Mesothelial cell of epicardium (in vitro differentiated cells): ENCODE data around the gene CD38. TPM values are rescaled to one million over a fixed set of nuclear protein-coding genes. Genes with fewer than 3 reads are reported as not detected.

ENCODE experiments used
- DNase-seq, 2 experiments: peaks; one replicate each; pipeline ENCODE4 v3.0.0; 2021; ENCODE audit warnings: low spot score in 2 of 2; ENCODE audit not compliant: unreplicated experiment in 2 of 2
- H3K27ac Mint-ChIP-seq: 2 replicates; pipeline ENCODE4 v1.8.0; 2021; ENCODE audit warnings: mixed read lengths
- H3K27me3 Mint-ChIP-seq: 2 replicates; pipeline ENCODE4 v1.8.0; 2021; ENCODE audit warnings: low read depth, mixed read lengths
- H3K36me3 Mint-ChIP-seq: 2 replicates; pipeline ENCODE4 v1.8.0; 2021; ENCODE audit warnings: mixed read lengths
- H3K4me1 Mint-ChIP-seq: 2 replicates; pipeline ENCODE4 v1.8.0; 2021; ENCODE audit warnings: mixed read lengths
- H3K4me3 Mint-ChIP-seq: 2 replicates; pipeline ENCODE4 v1.8.0; 2021; ENCODE audit warnings: mild to moderate bottlenecking, moderate library complexity, mixed read lengths
- H3K9me3 Mint-ChIP-seq: 2 replicates; pipeline ENCODE4 v1.8.0; 2021; ENCODE audit warnings: mixed read lengths
- total RNA-seq: library from RNA; stranded (reverse); gene quantifications from 3 replicates; pipeline ENCODE4 v1.2.1, GENCODE V29; 2021
- TF ChIP-seq, protein P1 (sequence below): fragments of 200-600 bp; sonication (generic); IDR thresholded peaks from one replicate; pipeline ENCODE4 v1.5.0; 2021; ENCODE audit warnings: antibody characterized with exemption; ENCODE audit not compliant: unreplicated experiment

Gene CD38
- total RNA-seq, 1 donor from 2014 or later: 0.20 TPM

DNA sequence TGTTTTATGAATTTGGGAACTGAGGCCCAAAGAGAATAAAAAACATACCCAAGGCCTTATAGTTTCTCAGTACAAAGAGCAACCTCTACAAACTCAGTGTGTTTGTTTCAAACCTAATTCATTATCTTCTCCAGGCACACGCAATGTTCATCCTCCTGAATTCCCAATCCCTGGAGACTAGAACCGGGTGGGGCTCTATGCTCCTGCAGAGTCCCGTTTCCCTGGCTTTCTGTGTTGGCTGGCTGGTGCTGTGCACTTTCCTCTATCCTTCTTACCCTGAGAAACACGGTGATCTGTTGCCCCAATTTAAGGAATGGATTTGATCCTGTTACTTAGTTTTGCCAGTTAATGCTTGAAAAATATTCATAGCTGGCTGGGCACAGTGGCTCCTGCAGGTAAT lies 96.5 kb downstream of the CD38 start:
- peaks cover 21% of the 10 kb centered on the region for H3K9me3 Mint-ChIP-seq
- H3K27me3 Mint-ChIP-seq: no peaks in the 10 kb centered on the region
- H3K27ac Mint-ChIP-seq: no peak overlapping the region
- H3K36me3 Mint-ChIP-seq: no peaks in the 10 kb centered on the region
- H3K4me3 Mint-ChIP-seq: no peak overlapping the region
- DNase-seq: no peak
- peaks cover 11% of the 10 kb centered on the region for H3K4me1 Mint-ChIP-seq
- TF ChIP-seq, protein P1, sequence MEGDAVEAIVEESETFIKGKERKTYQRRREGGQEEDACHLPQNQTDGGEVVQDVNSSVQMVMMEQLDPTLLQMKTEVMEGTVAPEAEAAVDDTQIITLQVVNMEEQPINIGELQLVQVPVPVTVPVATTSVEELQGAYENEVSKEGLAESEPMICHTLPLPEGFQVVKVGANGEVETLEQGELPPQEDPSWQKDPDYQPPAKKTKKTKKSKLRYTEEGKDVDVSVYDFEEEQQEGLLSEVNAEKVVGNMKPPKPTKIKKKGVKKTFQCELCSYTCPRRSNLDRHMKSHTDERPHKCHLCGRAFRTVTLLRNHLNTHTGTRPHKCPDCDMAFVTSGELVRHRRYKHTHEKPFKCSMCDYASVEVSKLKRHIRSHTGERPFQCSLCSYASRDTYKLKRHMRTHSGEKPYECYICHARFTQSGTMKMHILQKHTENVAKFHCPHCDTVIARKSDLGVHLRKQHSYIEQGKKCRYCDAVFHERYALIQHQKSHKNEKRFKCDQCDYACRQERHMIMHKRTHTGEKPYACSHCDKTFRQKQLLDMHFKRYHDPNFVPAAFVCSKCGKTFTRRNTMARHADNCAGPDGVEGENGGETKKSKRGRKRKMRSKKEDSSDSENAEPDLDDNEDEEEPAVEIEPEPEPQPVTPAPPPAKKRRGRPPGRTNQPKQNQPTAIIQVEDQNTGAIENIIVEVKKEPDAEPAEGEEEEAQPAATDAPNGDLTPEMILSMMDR: no peak

DNA sequence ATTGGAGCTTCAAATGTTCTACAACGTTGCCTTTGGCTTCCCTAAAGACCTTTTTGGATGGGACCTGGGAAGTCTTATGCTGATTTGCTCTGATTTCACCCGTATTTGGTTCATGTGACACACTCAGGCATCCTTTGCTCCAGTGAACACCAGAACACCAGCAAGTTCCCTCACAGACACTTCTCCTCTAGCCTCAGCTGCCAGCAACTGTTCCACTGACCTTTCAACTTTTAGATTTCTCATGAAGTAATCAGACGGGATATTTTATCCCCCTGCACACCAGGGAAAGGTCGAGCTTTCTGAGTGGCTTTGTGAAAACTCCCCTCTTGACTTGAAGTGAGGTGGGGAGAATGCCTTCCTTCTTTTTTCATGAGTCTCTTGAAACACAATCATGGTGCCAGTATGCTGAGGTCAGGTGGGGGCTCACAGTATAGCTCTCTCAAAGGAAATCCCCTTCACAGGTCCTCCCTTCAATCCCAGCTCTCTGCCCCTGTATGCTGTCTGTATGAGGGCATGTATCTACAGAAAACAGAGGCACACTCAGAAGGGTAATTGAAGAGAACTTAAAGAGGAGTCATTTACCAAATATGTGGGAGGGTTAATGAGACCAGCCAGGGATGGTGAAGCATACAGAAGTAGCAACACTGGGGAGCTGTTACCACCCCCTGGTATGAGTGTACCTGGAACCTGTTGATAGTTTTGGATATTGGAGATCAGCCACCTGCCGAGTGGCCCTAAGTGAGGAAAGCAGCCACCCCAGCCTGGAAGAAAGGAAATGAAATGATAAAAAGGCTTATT lies 97.7 kb downstream of the CD38 start:
- Mint-ChIP-seq H3K9me3 (peaks cover 21% of the 10 kb centered on the region), H3K4me1 (peaks cover 12% of the 10 kb centered on the region), H3K36me3 (no peaks in the 10 kb centered on the region), H3K27ac (no peak overlapping the region), H3K4me3 (no peak overlapping the region), H3K27me3 (no peaks in the 10 kb centered on the region)
- DNase-seq: no peak
- TF ChIP-seq, protein P1: no peak

DNA sequence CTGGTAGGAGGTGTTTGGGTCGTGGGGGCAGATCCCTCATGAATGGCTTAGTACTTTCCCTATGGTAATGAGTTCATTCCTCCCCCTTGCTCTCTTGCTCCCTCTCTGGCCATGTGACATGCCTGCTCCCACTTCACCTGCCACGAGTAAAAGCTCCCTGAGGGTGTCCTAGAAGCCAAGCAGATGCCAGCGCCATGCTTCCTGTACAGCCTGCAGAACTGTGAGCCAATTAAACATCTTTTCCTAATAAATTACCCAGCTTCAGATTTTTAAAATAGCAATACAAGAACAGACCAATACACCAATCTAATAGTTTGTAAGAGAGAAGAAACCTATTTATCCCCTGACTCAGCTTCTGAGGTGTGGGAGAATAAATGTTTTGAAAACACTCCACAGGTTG lies 99.9 kb downstream of the CD38 start:
- H3K4me3 Mint-ChIP-seq: no peak overlapping the region
- DNase-seq: no peak
- H3K27me3 Mint-ChIP-seq: no peaks in the 10 kb centered on the region
- H3K36me3 Mint-ChIP-seq: no peaks in the 10 kb centered on the region
- H3K9me3 Mint-ChIP-seq: peaks cover 21% of the 10 kb centered on the region
- TF ChIP-seq, protein P1: no peak
- peaks cover 12% of the 10 kb centered on the region for H3K4me1 Mint-ChIP-seq
- H3K27ac Mint-ChIP-seq: no peak overlapping the region

DNA sequence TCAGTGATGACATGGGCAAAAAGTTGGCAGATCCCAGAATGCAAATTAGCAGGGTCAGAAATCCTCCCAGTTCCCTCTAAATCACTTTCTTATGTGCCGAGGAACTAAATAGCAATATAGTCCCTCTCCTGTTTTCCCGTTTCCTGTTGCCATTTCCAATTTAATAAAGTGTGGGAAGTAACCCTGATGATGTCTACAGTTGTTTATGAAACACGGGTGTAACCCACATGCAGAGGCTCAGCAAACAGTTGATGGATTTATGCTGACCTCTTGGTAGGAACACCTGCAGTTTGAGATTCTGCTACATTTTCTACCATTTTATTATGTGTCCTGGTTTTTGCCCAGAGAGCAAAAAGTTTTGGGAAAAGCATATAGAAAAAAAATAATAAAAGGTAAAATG lies 103.7 kb downstream of the CD38 start:
- Mint-ChIP-seq H3K4me3 (no peak overlapping the region), H3K9me3 (peaks cover 10% of the 10 kb centered on the region), H3K4me1 (peaks cover 12% of the 10 kb centered on the region), H3K36me3 (no peaks in the 10 kb centered on the region), H3K27me3 (no peaks in the 10 kb centered on the region), H3K27ac (no peak overlapping the region)
- TF ChIP-seq, protein P1: no peak
- DNase-seq: no peak

DNA sequence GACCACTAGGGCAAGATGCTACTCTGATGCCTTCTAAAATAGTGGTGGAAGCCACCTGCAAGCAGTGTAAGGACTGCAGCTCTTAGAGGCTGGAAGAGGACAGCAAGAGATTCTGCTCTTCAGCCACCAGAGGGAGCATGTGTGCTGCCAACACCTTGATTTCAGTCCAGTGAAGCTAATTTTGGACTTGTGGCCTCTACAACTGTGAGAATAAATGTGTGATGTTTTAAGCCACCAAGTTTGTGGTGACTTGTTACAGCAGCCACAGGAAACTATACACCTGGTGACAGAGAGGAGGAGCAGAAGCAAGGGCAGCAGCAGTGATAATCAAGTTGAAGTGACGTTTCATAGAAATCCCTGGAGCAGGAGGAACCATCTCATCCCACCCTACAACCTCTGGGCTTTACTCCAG lies 104.6 kb downstream of the CD38 start:
- Mint-ChIP-seq H3K4me3 (no peak overlapping the region), H3K27me3 (no peaks in the 10 kb centered on the region), H3K36me3 (no peaks in the 10 kb centered on the region), H3K4me1 (peaks cover 12% of the 10 kb centered on the region), H3K27ac (no peak overlapping the region), H3K9me3 (peaks cover 5% of the 10 kb centered on the region)
- TF ChIP-seq, protein P1: peak; percentile 86
- peak in 1 of 2 experiments; percentile 48 for DNase-seq
